Germinal center (tissue), 1 donor: ENCODE data around the gene RNU1-4.
"Not testable (repeated sequence)": the region's sequence is repeated elsewhere in the genome, so short reads cannot be mapped to it uniquely, and the experiment has no call there.

Experiments
- DNase-seq: peaks from one replicate; pipeline ENCODE4 v3.0.0; 2012; ENCODE audit warnings: mixed read lengths, low spot score

RNU1-4 gene

DNA sequence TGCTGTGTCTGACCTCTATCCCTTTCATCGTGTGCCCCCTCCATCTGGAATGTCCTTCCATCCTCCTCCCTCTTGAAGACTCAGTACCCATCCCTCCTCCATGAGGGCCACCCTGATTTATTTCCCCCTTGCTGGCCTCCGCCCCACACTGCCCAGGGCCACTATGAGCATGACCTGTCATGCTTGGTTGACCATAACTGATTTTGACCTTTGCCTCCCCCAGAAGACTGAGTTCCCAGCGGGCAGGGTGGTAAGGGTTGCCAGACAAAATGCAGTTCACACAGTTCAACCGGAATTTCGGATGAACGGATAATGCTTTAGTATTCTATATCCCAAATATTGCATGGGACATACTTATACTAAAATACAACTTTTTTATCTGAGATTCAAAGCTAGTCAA is 31.6 kb upstream of the RNU1-4 start:
- DNase-seq = not testable (repeated sequence)

DNA sequence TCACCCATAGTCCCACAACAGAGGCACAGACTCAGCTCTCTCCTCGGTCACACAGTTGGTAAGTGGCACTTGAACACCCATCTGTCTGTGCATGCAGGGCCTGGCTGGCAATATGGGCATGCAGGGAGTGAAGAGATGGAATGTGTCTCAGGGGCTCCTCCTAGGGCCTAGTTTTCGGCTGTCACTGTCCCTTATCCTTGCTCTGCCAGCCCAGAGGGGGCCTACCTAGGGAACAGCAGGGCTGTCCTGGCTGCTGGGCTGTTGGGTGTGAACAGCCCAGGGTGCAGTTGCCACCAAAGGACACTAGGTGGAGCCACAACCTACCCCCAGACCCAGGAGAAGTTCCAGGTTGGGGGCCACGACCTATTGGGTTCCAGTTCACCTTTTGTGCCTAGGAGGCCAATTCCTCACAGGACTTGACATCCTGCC is 30.6 kb upstream of the RNU1-4 start:
- DNase-seq = not testable (repeated sequence)

DNA sequence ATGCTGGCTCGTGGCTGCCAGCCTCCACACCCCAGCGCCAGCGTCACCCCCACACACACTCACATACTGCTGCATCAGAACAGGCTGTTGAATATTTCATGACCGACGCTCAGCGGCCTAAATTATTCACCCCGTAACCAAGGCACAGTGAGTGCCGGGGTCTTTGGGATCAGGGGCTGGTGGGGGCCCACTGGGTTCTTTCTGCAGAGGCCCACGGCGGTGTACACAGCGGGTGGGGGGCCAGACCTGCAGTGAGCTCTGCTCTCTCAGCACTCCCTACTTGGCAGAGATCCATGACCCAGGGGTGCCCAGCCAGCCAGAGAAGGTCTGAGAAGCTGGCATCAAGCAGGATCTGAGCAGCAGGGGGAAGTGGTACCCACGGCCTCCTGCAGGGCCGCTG is 29.7 kb upstream of the RNU1-4 start:
- DNase-seq = not testable (repeated sequence)

DNA sequence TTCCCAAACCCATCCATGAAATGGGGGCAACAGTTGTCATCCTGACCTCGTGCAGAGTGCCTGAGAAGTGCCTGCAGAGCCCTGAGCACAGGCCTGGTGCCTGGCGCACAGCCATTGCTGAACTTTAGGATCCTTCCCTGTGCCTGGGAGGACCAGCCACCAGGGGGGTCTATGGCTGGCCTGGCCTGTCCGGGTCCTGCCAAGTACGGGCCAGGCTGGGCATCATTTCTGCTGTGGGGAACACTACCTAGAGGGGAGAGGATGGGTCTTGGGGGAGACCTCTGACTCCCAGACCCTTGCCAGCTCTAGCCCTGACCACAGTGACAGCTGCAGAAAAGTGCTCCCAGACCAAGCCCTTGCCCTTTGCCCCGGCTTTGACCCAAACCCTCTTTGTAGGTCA is 28.2 kb upstream of the RNU1-4 start:
- DNase-seq = not testable (repeated sequence)

DNA sequence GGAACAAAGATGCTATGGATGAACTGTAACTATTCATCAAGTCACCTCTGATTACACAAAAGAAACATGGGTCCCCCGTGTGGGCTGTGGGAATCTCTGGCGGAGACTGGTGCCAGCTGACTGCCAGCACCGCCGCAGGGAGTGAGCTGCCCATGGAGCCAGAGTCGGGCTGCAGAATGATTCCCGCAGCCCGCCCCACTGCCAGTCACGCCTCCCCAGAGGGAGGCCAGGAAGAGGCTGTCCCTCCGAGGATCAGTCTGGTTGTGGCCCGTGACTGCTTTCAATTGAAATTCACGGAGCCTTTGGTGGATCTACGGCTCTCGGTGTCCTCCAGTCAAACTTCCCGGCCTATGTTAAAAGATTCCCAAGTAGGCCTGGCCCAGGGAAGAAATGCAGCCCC is 27.7 kb upstream of the RNU1-4 start:
- DNase-seq = not testable (repeated sequence)

DNA sequence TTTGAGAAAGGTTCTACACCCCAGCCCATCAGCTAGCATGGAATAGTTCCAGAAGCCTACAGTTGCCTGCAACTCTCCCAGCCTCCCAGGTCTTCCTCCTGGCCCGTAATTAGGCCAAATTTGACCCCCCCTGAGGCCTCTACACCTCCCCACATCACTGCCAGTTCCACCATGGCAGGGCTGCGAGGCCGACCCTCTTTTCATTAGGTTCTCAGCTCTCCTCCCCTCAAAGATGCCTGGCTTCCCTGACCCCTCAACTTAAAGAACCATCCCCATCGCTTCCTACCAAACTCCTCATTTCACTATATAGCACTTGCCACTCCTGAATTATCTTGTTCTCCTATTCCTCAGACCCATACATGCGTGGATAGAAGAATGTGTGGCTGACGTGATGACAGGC is 27.3 kb upstream of the RNU1-4 start:
- not testable (repeated sequence) for DNase-seq

DNA sequence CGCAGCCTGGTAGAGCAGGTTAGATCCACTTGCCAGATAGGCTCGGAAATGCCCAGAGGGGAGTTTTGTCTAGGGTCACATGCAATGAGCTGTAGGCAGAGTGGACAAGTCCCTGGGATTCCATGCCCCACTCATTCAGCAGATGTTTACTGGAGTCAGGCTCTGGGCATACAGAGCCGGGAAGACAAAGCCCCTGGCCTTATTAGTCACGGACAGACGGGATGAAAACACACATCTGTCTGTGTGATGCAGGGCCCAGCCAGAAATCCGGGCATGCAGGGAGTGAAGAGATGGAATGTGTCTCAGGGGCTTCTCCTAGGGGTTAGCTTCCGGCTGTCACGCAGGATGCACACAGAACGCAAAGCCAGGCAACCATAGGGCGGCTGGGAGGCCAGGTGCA is 26.8 kb upstream of the RNU1-4 start:
- not testable (repeated sequence) for DNase-seq

DNA sequence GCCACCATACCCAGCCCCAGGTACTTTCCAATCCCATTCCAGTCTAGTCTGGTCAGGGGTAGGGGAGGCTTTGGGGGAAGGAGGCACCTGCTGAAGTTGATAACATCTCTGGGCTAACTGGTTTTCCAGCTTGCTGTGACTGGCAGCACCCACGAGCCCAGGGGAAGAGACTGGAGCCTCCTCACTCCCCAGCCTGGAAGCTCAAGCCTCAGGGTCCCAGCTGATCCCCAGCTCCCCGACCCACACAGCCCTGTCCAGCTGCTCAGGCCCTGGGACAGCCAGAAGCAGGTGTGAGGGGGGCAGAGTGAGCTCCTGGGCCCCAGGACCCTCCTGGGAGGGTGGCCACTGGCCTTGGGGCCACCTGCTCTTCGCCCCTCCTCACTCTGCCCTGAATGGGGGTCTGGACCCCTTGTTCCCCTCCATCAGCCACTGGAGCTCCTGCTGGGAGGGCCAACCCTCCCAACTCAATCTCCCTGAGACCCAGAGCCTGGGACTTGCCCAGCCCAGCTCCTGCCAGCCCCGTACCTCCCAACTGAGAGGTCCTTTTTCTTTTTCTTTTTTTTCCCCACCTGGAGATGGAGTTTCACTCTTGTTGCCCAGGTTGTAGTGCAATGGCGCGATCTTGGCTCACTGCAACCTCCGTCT is 23.5 kb upstream of the RNU1-4 start:
- peak; percentile 4 for DNase-seq

DNA sequence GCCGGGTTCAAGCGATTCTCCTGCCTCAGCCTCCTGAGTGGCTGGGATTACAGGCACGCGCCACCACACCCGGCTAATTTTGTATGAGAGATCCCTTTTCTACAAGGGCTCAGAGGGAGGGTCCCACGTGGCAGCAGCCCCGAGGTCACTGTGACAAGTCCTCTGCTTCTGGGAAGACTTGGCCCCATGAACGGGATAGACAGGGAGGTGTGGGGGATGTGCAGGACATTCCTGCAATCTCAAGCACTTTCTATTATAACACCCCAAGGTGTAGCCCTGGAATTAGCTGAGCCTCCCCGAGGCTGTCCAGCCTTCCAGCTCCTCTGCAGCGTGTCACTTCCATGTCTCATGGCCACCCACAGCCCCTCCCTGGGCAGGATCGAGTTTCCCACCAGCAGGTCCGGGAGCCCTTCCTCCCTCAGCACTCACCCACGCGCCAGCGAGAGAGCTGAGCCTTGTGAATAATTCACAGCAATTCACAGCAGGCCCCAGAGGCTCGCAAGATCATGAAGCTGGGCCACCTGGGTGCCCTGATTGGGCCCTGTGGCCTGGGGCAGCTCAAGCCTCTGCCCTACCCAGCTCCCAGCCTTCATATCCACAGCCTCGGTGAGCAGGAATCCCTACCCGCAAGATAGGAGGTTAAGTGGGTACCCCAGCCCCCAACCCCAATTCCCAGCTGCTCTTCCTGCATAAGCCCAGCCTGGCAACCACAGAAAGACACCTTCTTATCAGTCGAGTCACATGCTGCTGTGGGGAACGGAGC is 22.8 kb upstream of the RNU1-4 start:
- peak; percentile 4 for DNase-seq

DNA sequence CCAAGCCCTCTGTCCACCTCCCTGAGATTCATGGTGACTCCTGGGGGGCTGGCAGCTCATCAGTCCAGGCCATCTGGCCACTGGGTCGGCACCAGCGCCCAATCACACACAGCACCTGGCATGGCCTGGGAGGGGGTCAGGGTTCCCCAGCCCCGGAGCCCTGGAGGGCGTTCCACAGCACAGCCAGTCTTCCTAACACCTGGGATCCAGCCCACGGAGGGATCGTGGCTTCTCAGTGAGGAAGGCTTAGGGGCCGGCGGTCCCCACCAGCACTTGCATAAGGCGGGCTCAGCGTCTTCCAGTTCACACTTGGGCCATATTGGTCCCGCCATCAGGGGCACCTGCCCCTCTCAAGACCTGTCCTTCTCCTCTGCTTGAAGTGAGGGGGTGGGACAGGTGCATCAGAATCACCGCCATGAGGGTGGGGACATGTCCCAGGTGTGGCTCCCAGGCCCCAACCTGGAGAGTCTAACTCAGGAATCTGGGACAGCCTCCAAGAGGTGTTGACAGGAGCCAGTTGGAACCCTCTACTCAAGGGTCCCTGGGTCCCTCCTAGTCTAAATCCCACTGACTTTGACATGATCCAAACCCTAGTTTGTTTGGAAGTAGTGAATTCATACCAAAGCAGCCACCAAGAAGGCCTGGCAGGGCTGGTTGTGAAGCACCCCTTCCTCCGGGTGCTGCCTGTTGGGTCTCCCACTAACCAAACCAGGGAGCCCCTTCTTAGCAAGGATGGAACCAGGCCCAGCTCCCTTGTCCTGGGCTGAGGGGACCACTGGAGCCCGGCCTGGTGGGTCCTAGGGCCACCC is 22.0 kb upstream of the RNU1-4 start:
- DNase-seq = peak; percentile 1

DNA sequence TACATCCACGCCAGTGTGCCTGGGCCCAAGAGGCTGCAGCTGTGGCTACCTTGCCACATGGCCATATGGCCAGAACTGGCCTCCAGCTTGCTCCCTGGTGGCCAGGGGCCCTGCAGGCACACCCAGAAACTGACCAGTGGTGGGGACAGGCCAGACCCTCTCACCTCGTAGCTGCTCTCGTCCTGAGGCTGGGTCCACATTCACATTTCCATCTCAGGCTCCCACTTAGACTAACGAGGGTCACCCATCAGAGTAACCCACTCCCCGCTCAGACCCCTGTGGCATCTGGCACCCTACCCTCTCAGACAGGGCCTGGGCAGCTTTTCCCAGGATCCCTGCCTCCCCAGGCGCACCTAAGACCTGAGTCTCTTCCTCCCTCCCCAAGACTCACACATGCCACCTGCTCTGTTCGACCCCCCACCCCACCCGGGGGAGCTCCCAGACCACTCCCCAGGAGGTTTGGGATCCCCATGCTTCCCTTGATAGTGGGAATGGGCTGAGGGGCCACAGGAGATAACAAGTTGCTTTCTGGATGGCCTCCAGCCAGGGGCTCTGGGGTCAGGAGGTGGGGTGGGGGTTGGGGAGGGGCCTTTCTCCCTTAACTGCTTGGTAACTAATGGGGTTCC is 21.3 kb upstream of the RNU1-4 start:
- peak; percentile 11 for DNase-seq

DNA sequence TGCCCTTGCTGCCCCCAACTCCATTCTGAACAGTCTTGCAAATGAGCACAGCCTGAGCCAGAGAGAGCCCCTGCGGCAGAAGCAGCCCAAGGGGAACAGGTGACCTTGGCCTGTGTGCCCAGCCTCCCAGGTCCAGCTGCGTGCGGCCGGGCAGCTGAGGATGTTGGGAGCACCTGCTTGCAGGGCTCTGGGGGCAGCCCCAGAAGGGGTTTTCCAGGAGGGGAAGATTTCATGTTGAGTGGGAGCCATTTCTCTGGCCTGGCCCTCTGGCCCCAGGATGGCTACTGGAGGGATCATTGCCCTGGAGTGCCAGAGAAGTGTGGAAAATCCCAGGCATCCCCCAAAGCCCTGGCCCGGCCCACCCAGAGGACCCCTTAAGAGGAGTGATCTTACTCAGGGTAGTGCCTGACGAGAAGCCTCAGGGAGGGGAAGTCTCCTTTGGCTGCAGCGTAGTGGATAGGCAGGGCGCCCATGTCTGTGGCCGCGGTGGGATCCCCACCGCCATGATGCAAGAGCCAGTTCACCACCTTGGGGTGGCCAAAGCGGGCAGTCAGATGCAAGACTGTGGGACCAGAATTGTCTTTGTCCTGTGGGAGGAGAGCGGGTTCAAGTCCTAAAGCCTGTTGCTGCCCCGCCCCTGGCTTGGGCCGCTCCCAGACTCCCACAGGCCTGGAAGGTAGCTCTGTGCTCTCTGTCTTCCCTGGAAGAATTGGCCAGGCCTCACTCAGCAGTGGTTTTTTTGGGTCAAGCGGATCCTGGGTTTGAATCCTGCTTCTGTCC is 20.6 kb upstream of the RNU1-4 start:
- DNase-seq = peak; percentile 10

DNA sequence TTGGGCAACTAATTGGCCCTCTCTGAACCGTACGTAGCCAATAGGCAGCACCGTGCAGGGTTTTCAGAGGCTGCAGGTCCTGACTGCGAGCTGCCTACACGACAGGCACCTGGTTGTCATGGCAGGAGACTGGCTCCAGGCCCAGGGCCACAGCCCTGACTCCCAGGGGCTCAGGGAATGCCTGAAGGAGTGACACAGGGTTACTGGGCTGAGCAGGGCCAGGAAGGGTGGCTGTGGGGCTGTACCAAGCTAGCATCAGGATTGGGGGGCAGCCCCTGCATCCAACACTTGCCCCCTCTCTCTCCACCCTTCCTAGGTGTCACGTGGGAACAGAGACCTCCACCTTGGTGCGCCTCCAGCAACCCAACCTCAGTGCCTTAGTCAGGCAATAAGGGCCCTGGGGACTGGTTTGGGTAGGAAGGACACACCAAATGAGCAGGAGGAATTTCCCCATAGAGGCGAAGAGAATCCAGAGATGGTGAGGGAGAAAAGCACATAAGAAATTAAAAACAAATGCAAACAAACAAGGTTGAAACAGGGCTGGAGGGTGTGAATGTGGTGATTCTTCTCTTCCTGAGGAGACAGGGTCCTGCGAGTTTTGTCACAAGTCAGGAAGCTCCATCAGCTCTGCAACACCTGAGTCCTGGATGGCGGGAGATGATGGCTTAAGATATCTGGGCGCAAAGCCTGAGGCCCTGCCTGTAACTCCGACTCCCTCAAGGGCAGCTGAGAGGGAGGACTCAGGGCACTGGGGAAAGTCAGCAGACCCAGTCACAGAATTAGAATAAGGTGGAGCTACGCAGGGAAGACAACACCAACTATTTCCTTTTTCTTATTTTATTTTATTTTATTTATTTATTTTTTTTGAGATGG is 19.7 kb upstream of the RNU1-4 start:
- DNase-seq = peak; percentile 2

DNA sequence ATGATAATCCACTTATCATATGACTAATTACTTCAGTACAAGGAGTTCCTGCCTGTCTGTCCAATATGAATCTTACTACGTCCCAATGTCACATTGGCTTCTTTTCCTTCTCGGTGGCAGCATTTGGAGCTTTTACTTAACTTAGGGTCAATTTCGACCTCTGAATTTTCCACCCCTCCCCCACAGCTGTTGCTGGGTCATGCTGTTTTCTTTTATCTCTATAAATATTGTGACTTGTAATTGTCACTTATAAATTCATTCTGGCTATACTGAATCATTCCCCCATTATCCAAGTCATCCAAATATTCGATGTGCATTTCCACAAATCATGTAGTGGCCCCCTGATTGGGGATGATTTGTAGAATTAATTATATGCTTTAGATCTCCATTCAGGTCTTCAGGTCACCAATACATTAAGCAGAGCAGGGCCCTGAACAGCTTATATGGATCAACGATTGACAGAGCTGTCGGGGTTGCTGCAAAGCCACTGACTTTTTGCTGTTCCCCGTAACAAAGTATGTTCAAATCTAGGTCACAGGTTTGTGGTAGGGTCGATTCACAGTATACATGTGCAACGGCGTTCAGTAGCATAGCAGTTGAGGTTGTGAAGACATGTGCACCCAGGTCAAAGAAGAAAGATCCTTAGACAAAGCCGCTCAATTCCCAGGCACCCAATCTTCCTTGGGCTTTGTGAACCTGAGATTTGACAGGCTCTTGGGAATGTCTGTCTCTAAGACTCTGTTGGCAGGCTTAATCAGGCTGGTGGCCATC is 18.3 kb upstream of the RNU1-4 start:
- DNase-seq = peak; percentile 1

DNA sequence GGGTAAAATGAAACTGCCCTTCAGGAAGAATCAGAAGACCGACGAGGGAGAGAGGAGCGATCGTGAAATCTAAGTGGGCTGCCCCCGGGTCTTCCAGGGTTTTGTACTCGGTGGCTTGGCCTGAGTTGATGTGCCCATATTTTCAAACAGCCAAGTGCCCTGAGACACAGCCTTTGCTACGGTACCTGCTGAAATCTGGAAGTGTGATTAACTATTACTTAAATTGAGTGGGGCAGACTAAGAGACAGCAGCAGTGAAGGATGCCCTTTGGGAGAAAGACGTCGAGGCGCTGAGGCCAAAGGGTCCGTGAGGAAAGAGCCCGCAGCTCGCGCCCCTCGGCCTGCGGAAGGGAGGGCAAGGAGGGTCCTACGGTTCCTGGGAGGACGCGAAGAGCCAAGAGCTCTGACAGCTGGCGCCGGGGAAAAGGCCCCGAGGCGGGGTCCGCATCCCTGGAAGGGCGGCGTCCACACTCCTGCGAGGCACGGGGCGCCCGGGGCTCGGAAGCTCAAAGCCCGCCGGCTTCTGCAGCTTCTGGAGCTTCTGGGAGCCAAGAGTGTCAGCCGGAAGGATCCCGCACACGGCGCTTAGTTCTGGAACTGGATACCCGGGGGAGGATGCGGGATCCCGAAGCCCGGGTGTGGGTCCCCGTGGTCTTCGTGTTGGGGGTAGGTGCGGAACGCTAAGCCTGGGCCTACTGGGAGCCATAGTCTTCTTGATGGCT is 15.4 kb upstream of the RNU1-4 start:
- DNase-seq = peak; percentile 8

DNA sequence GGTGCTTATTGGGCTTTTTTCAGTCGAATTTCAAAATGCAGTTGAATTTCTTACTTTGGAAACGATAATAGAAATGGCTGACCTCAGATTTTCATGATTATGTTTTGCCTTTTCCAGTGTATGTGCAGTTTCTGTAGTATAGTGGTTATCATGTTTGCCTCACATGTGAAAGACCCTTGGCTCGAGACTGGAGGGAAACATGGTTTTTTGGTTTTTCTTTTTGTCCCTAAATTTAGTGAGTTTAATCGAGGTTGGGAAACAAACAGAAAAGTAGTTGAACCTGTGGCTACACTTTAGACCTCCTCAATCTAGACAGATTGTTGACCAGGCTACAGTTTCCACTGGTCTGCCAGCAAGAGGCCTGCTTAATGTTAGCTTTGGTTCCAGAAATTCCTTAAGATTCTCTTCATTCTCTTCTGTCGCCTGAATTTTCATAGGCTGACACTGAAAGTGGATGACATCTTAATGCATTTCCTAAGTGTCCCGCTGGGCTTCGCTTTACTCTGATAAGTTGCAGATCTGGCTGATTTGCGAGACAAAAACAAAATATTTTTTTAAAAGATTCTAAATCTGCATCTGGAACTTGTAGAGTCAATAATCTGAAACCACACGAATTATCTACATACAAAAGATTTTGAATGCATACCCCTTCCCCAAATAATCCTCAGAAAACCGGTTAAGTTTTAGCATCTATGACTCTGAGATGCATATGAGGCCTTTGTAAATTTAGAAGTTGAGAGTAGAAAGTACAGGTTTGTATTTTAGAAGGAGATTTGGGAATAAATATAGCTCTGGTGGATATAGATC is 14.7 kb upstream of the RNU1-4 start:
- peak; percentile 2 for DNase-seq

DNA sequence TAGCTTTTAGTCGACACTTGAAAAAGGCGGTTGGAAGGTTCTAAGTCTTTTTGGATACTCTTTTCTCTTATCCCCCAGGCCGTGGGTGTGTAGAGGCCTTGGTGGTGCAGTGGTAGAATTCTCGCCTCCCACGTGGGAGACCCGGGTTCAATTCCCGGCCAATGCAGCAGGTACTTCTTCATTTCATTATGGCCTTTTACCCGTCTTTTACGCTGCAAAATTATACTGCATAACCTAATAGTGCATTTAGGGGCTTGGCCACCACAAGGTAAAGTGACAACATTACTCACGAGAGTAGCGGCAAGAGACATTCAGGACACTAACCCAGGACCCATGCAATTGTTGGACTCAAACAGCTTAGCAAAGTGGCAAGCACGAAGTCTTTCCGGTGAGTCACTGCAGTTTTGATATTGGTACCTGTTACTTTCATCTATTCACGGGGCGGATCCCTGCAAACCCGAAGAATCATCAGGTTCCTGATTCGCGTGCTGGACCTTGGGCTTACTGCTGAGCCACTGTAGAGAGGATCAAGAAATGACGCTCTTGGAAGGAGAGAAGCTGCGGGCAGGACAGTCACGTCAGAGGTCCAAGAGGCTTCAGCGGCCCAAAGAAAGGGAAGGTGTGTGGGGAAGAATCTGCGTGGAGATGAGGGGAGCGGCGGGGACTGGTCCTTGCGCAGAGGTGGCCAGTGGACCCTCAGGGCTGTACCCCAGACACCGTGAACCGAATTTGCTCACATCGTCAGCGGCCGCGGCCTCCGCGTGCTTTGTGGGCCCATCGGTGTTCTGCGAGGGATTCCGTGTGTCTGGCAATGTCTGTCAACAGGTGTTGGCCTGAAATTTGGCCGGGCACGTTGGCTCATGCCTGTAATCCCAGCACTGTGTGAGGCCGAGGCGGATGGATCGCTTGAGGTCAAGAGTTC is 12.9 kb upstream of the RNU1-4 start:
- peak; percentile 20 for DNase-seq
